ENCODE measurements around the gene FYCO1. TPM values are rescaled to one million over a fixed set of nuclear protein-coding genes. Genes with fewer than 3 reads are reported as not detected.
"Not testable (repeated sequence)": the region's sequence is repeated elsewhere in the genome, so short reads cannot be mapped to it uniquely, and the experiment has no call there.

FYCO1 gene
- 10 to 100 TPM; 38.2 to 66.6 (median 50.5) TPM for total RNA-seq

DNA sequence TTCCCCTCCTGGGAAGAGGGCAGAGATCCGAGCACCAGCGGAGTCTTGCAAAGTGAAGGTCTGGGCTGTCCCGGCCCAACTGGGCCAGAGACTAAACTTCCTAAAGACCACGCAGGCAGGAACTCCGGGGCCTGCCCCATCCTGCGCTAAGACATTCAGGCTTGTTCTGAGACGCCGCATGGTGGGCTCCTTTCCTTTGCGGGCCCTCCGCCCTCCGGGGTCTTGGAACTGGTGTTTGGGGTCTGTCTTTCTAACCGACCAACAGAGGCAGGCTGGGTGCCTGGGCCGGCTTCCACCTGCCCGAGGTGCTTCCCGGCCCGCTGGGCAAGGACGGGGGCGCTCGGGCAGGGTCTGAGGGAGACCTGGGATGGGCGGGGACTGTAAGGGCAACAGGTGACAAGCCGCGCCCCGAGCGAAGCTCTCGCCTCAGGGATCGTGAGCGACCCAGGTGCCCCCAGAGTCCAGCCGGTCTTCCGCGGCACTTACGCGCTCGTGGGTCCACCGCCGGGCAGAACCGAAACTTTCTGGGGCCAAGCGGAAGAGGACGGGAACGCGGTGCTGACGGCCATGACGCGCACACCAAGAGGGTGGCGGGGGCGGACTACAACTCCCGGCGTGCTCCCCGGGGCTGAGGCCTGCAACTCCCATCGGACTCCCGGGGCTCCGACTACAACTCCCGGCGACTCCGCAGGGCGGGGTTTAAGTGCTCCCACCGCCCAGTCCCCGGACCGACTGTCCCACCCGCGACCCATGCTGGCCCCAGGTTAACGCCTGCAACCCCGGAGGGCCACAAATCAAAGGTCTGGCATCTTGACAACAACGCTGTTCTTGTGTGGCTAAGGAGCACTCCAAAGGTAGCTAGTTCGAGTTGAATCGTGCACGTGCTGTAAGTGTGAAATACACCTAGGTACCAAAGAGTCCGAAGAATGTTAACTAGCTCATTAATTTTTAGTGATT lies at the start of gene FYCO1:
Gene FYCO1 (minus strand): TSS at position 589 of the 957 bp plus-strand sequence. CDS start 10,914 bp downstream, outside the sequence.
- Histone ChIP-seq H3K27me3 (no peaks in the 10 kb centered on the region), H3K27ac (peak within 1 kb of the TSS; percentile 84 to 94 (median 87)), H3K36me3 (no peaks in the 10 kb centered on the region), H3K4me1 (peaks cover 28 to 43% of the 10 kb centered on the region in 2 donors), H3K4me3 (replicated peaks in 1 of 3) (peak within 1 kb of the TSS; percentile 72 to 74 (median 74)), H3K9me3 (no peaks in the 10 kb centered on the region)
- WGBS, 2 donors, result 2 to 3% methylated on average over 40 to 43 of the region's 67 CpGs
- TF ChIP-seq POLR2A (IDR thresholded peaks at IDR 0.05), result peak in 1 of 2 donors; percentile 81
- TF ChIP-seq, protein P1, sequence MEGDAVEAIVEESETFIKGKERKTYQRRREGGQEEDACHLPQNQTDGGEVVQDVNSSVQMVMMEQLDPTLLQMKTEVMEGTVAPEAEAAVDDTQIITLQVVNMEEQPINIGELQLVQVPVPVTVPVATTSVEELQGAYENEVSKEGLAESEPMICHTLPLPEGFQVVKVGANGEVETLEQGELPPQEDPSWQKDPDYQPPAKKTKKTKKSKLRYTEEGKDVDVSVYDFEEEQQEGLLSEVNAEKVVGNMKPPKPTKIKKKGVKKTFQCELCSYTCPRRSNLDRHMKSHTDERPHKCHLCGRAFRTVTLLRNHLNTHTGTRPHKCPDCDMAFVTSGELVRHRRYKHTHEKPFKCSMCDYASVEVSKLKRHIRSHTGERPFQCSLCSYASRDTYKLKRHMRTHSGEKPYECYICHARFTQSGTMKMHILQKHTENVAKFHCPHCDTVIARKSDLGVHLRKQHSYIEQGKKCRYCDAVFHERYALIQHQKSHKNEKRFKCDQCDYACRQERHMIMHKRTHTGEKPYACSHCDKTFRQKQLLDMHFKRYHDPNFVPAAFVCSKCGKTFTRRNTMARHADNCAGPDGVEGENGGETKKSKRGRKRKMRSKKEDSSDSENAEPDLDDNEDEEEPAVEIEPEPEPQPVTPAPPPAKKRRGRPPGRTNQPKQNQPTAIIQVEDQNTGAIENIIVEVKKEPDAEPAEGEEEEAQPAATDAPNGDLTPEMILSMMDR (IDR thresholded peaks at IDR 0.05), result no peak
- peak; percentile 95 to 96 for DNase-seq
- intact Hi-C loops (cut with DNase I), result no loop called here

- Histone ChIP-seq H3K36me3 (no peaks in the 10 kb centered on the region), H3K27me3 (no peaks in the 10 kb centered on the region), H3K27ac (no peak overlapping the region), H3K9me3 (no peaks in the 10 kb centered on the region), H3K4me3 (replicated peaks in 1 of 3) (no peak overlapping the region), H3K4me1 (no peaks in the 10 kb centered on the region)
- no peak for TF ChIP-seq POLR2A (IDR thresholded peaks at IDR 0.05)
- TF ChIP-seq, protein P1 (IDR thresholded peaks at IDR 0.05), result no peak
- no peak for DNase-seq
- 88 to 95% methylated on average over 1 of the region's 1 CpG for WGBS, 2 donors
- intact Hi-C loops (cut with DNase I), result no loop called here
Observed at GRCh38 chr3:46038916-46039315, 43.3 kb upstream of the FYCO1 start.

DNA sequence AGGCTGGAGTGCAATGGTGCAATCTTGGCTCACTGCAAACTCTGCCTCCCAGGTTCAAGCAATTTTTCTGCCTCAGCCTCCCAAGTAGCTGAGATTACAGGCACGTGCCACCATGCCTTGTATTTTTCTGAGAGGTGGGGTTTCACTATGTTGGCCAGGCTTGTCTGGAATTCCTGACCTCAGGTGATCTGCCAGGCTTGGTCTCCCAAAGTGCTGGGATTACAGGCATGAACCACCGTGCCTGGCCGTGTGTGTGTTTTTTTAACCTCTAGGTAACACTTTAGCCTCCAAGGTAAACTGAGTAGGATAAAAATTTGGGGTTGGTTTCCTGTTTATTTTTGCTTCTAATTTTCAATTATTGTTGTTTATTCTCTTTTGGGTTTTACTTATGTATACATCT lies 42.4 kb upstream of the FYCO1 start:
- WGBS, 2 donors, result 75 to 76% methylated on average over 3 of the region's 3 CpGs
- intact Hi-C loops (cut with DNase I); H3K4me1 ChIP-seq; DNase-seq; H3K9me3 ChIP-seq; H3K27ac ChIP-seq; H3K27me3 ChIP-seq; H3K4me3 ChIP-seq (replicated peaks in 1 of 3); H3K36me3 ChIP-seq: not testable (repeated sequence)

- Histone ChIP-seq H3K36me3 (no peaks in the 10 kb centered on the region), H3K4me1 (no peaks in the 10 kb centered on the region), H3K27ac (no peak overlapping the region), H3K27me3 (no peaks in the 10 kb centered on the region), H3K9me3 (no peaks in the 10 kb centered on the region), H3K4me3 (replicated peaks in 1 of 3) (no peak overlapping the region)
- 78 to 96% methylated on average over 1 of the region's 1 CpG for WGBS, 2 donors
- intact Hi-C loops (cut with DNase I), result no loop called here
- no peak for DNase-seq
- no peak for TF ChIP-seq POLR2A (IDR thresholded peaks at IDR 0.05)
- TF ChIP-seq, protein P1 (IDR thresholded peaks at IDR 0.05), result no peak
Observed at GRCh38 chr3:46036191-46036590, 40.6 kb upstream of the FYCO1 start.

GRCh38 chr3:46031747-46032146 lies 36.1 kb upstream of the FYCO1 start:
- intact Hi-C loops (cut with DNase I), result no loop called here
- WGBS, 2 donors, result 100% methylated on average over 2 of the region's 2 CpGs

More at GRCh38 chr3:46031747-46032146, 36.1 kb upstream of the FYCO1 start:
- no peak for DNase-seq
- TF ChIP-seq, protein P1 (IDR thresholded peaks at IDR 0.05), result no peak
- no peak for TF ChIP-seq POLR2A (IDR thresholded peaks at IDR 0.05)
- Histone ChIP-seq H3K9me3 (no peaks in the 10 kb centered on the region), H3K27ac (no peak overlapping the region), H3K4me3 (replicated peaks in 1 of 3) (no peak overlapping the region), H3K4me1 (no peaks in the 10 kb centered on the region), H3K27me3 (no peaks in the 10 kb centered on the region), H3K36me3 (no peaks in the 10 kb centered on the region)

Measured in thyroid gland (tissue), 4 donors.